ENCODE measurements around the gene CAPN11.
"Not testable (repeated sequence)": the region's sequence is repeated elsewhere in the genome, so short reads cannot be mapped to it uniquely, and the experiment has no call there.

The CAPN11 gene

GRCh38 chr6:44228433-44228832 is 69.8 kb downstream of the CAPN11 start:
- DNase-seq (ENCODE audit: low spot score) = no peak

- DNase-seq (ENCODE audit: low spot score) = no peak
These were observed 70.2 kb downstream of the CAPN11 start for GRCh38 chr6:44228836-44229235.

DNA sequence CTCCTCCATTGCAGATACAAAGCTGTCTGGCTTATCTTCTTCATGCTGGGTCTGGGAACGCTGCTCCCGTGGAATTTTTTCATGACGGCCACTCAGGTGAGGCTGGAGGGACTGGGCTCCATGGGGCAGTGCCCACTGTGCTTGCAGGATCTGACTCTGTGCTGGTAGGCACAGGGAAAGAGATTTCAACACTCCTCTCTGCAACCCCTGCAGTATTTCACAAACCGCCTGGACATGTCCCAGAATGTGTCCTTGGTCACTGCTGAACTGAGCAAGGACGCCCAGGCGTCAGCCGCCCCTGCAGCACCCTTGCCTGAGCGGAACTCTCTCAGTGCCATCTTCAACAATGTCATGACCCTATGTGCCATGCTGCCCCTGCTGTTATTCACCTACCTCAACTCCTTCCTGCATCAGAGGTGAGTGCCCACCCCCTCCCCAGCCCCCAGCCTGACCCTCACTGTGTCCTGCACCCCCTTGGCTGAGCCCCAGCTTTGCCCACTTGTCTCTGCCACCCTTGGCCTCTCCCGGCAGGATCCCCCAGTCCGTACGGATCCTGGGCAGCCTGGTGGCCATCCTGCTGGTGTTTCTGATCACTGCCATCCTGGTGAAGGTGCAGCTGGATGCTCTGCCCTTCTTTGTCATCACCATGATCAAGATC is 70.9 kb downstream of the CAPN11 start:
- DNase-seq (ENCODE audit: low spot score) = no peak

DNA sequence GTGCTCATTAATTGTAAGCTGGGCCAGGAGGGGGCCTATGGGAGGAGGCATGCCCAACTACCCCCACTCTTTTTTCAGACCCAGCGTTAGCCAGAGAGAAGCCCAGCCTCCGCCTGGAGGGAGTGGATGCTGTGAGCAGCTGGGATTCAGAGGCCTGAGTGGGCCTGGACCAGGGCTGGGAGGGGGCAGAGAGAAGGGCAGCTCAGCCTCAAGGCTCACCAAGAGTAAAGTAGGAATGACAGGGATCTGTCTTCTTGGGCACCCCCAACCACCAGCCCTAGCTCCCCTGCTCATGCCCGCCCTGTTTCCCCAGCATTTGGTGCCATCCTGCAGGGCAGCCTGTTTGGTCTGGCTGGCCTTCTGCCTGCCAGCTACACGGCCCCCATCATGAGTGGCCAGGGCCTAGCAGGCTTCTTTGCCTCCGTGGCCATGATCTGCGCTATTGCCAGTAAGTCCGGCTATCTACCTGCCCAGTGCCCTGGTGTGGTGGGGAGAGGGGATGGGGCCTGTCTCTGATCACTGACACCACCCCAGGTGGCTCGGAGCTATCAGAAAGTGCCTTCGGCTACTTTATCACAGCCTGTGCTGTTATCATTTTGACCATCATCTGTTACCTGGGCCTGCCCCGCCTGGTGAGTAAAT is 71.5 kb downstream of the CAPN11 start:
- no peak for DNase-seq (ENCODE audit: low spot score)

DNA sequence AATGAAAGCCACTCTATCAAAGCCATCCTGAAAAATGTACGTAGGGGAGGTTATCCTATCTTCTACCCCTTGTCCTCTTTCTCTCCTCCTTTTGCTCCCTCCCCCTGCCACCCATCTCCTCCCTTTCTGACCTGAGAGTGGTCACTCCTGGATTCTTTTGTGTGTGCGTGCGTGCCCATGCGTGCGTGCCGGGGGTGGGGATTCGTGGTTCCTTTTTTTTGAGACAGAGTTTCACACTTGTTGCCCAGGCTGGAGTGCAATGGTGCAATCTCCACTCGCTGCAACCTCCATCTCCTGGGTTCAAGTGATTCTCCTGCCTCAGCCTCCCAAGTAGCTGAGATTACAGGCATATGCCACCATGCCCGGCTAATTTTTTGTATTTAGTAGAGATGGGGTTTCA is 72.8 kb downstream of the CAPN11 start:
- DNase-seq (ENCODE audit: low spot score) = not testable (repeated sequence)

- no peak for DNase-seq (ENCODE audit: low spot score)
These were observed 74.3 kb downstream of the CAPN11 start for GRCh38 chr6:44232676-44233566.

DNA sequence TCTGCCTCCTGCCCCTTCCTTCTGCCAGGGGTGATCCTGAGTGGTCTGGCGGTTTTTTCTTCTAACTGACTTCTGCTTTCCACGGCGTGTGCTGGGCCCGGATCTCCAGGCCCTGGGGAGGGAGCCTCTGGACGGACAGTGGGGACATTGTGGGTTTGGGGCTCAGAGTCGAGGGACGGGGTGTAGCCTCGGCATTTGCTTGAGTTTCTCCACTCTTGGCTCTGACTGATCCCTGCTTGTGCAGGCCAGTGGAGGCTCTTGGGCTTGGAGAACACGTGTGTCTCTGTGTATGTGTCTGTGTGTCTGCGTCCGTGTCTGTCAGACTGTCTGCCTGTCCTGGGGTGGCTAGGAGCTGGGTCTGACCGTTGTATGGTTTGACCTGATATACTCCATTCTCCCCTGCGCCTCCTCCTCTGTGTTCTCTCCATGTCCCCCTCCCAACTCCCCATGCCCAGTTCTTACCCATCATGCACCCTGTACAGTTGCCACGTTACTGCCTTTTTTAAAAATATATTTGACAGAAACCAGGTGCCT is 75.0 kb downstream of the CAPN11 start:
- DNase-seq (ENCODE audit: low spot score) = no peak

All from AG08396 (cell line).